ENCODE results near the gene DCC. TPM values are rescaled to one million over a fixed set of nuclear protein-coding genes. Genes with fewer than 3 reads are reported as not detected.

DCC gene
- total and polyA plus RNA-seq, 9 donors, result under 0.01 to 0.77 (median 0.30) TPM; not detected in 3

- DNase-seq, result no peak
- Histone ChIP-seq H3K36me3 (no peaks in the 10 kb centered on the region), H3K4me1 (ENCODE audit: insufficient read depth) (no peaks in the 10 kb centered on the region), H3K4me3 (no peak overlapping the region), H3K27ac (no peak overlapping the region), H3K27me3 (no peaks in the 10 kb centered on the region), H3K9me3 (no peaks in the 10 kb centered on the region)
- intact Hi-C loops (cut with DNase I), result no loop called here
- TF ChIP-seq POLR2A (IDR thresholded peaks at IDR 0.05), result no peak
- no peak for TF ChIP-seq EP300 (IDR thresholded peaks at IDR 0.05)
- TF ChIP-seq CTCF (IDR thresholded peaks at IDR 0.05), result no peak
These were observed 879.9 kb downstream of the DCC start for GRCh38 chr18:53219853-53220252.

- 77 to 87% (median 81%) methylated on average over 6 of the region's 6 CpGs for whole genome bisulfite sequencing, 3 donors
- intact Hi-C loops (cut with DNase I), result no loop called here
- TF ChIP-seq CTCF (IDR thresholded peaks at IDR 0.05), result no peak
- Histone ChIP-seq H3K27me3 (no peaks in the 10 kb centered on the region), H3K27ac (no peak overlapping the region), H3K36me3 (no peaks in the 10 kb centered on the region), H3K9me3 (no peaks in the 10 kb centered on the region), H3K4me3 (no peak overlapping the region), H3K4me1 (ENCODE audit: insufficient read depth) (no peaks in the 10 kb centered on the region)
- DNase-seq, result no peak
These were observed 884.3 kb downstream of the DCC start for GRCh38 chr18:53224128-53224778.

- Histone ChIP-seq H3K27ac (no peak overlapping the region), H3K27me3 (no peaks in the 10 kb centered on the region), H3K4me1 (ENCODE audit: insufficient read depth) (no peaks in the 10 kb centered on the region), H3K36me3 (no peaks in the 10 kb centered on the region), H3K4me3 (no peak overlapping the region), H3K9me3 (no peaks in the 10 kb centered on the region)
- TF ChIP-seq POLR2A (IDR thresholded peaks at IDR 0.05) (no peak), EP300 (IDR thresholded peaks at IDR 0.05) (no peak), CTCF (IDR thresholded peaks at IDR 0.05) (no peak)
- 68 to 79% (median 72%) methylated on average over 3 of the region's 3 CpGs for WGBS, 3 donors
- intact Hi-C loops (cut with DNase I), result no loop called here
- DNase-seq, result no peak
These were observed 885.7 kb downstream of the DCC start for GRCh38 chr18:53225567-53226325.

- Histone ChIP-seq H3K36me3 (no peaks in the 10 kb centered on the region), H3K4me1 (ENCODE audit: insufficient read depth) (no peaks in the 10 kb centered on the region), H3K9me3 (no peaks in the 10 kb centered on the region), H3K4me3 (no peak overlapping the region), H3K27ac (no peak overlapping the region), H3K27me3 (no peaks in the 10 kb centered on the region)
- 63 to 69% (median 68%) methylated on average over 1 of the region's 1 CpG for WGBS, 3 donors
- no peak for DNase-seq
- TF ChIP-seq EP300 (IDR thresholded peaks at IDR 0.05) (no peak), CTCF (IDR thresholded peaks at IDR 0.05) (no peak), POLR2A (IDR thresholded peaks at IDR 0.05) (no peak)
- intact Hi-C loops (cut with DNase I), result no loop called here
These were observed 894.6 kb downstream of the DCC start for GRCh38 chr18:53234610-53235009.
